D341Med (cell line): Measurements from ENCODE around the gene NPM1.
"Not testable (repeated sequence)": the region's sequence is repeated elsewhere in the genome, so short reads cannot be mapped to it uniquely, and the experiment has no call there.

Source experiments
- DNase-seq: peaks from one replicate; pipeline ENCODE4 v3.0.0; 2012; ENCODE audit warnings: low spot score

Gene NPM1, protein sequence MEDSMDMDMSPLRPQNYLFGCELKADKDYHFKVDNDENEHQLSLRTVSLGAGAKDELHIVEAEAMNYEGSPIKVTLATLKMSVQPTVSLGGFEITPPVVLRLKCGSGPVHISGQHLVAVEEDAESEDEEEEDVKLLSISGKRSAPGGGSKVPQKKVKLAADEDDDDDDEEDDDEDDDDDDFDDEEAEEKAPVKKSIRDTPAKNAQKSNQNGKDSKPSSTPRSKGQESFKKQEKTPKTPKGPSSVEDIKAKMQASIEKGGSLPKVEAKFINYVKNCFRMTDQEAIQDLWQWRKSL

DNA sequence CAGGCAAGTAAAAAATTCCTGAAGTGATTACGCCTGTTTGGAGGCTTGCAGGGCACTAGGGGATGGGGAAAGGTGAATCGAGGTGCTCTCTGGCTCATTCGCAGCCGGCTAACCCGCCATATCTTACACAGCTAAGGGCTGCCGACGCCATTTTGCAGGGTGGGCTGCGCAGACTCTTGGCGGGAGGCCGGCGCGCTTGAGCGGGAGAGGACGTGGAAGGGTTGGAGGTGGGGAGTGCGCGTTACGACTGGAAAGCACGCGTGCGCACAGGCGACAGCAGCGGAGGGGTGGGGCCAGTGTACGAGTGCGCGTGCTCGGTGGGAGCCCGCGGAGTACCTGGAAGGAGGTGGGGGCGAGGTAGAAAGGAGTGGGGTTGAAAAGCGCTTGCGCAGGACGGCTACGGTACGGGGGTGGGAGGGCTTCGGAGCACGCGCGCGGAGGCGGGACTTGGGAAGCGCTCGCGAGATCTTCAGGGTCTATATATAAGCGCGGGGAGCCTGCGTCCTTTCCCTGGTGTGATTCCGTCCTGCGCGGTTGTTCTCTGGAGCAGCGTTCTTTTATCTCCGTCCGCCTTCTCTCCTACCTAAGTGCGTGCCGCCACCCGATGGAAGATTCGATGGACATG is at the start of gene NPM1:
NPM1 (plus strand) TSS at position 505 of the 625 bp plus-strand sequence; CDS start at position 605, 100 bp downstream.
- DNase-seq, result peak; percentile 99

DNA sequence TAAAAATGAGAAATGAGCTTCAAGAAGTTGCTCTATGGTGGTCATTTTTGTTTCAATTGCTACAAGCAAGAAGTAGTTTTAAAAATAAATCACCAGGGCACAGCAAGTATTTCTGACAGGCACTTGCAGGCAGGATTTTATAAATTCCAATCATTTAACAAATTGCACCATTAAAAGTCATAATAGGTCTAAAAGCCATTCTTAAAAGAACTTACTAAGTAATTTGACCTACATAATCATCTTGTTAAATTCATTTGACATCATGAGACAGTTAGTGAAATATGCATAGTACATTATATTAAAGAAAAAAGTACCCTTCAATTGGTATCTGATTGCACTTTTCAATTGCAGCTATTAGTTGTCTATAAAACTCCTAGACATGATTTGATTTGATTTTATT is 47.6 kb upstream of the NPM1 start:
- no peak for DNase-seq

DNA sequence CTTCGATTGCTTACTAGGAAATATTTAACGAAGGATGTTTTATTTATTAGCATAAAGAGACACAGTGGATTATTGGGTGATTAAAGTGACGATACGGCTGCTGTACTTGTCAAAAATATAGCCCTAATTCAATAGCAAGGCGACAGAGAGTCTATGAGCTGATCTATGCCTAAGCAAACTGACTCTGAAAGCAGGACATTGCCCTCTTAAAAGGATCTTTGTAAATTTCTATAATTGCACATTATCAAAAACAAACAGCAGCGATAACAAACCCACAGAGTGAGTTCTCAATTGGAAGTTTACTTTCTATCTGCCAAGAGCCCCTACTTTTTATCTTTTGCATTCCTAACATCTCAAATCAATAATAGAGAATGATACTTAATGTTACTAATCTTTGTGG is 47.2 kb upstream of the NPM1 start:
- DNase-seq, result no peak

DNA sequence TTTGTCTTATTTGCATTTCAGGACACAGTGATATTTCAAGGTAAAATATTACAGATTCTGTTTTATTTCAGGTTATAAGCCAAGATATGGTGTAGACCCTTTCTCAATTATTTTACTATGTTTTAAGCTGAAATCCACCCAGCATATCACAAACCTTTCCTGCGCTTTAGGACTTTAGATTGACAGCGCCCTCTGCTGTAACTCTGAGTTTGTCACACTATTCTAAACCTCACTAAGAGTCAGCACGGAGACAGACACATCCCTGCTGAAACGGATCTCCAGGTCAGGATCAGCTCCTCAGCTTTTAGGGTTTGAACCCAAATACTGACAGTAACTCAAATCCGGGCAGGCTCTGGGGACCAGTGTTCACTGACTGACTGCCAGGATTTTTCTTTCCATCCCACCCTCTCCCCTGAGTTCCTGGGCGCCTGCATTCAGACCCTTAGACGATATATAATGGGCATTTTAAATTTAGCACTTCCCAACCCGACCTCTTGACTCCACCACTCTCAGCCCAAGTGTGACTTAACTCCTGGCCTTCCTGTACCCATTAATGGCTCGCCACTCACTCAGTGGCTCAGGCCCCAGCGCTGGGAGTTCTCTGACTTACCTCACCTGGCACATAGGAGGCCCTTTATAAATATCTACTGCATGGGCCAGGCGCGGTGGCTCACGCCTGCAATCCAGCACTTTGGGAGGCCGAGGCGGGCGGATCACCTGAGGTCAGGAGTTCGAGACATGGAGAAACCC is 45.1 kb upstream of the NPM1 start:
- peak; percentile 67 for DNase-seq

DNA sequence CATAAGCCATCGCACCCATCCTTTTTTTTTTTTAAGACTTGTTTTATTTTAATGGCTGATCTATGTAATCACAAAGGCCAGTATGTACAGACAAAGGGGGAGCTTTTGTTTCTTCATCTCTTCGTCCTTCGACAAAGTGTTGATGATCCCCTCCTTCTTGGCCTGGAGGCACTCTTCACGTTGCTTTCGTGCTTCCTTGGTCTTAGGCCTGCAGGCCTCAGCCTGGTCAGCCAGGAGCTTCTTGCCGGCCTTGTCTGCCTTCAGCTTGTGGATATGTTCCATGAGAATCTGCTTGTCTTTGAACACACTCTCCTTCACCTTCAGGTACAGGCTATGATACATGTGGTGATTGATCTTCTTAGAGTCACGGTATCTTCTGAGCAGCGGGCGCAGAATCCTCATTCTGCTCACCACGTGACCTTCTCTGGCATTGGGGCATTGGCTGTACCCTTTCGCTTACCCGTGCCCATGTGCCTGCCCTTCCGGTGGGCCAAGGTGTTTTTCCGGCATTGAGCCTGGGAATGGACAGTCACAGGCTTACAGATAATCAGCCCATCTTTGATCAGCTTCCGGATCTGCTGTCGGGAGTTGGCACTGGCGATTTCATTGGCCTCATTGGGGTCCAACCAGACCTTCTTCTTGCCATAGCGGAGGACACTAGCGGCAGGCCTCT is 42.6 kb upstream of the NPM1 start:
- no peak for DNase-seq

DNA sequence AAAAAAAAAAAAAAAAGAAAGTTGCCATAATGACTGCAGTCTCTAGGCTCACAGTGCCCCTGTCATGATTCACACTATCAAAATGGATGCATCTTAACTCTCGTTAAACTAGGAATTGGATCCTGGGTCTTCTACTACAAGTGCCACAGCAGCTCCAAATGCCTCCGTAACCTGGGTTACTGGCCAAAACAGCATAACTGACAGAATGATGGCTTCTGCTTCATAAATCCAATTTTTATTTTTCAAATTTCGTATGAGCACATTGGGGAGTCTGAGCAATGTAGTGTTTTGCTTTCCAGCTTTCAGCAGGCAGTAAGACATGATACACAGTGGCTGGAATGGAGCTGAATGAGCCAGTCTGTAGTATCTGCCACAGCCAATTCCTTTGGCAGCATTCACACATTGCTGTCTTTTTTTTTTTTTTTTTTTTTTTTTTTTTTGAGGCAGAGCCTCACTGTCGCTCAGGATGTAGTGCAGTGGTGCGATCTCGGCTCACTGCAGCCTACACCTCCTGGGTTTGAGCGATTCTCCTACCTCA is 36.0 kb upstream of the NPM1 start:
- DNase-seq, result no peak

DNA sequence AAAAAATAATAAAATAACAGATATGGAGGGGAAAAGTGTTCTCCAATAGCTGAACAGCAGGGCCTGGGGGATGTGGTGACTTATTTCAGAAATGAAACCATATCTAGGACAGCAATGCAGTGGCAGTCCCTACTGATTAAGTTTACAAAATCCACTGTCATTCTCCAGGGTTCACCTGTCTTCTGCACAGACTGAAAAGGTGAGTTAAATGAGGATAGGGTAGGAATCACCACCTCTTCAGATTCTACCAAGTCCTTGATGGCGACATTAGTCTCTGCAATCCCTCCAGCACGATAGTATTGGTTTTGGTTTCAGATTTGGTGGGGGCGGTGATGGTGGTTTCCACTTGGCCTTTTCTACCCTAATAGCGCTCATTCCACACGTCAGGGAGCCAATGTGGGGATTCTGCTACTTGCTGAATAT is 32.3 kb upstream of the NPM1 start:
- no peak for DNase-seq

DNA sequence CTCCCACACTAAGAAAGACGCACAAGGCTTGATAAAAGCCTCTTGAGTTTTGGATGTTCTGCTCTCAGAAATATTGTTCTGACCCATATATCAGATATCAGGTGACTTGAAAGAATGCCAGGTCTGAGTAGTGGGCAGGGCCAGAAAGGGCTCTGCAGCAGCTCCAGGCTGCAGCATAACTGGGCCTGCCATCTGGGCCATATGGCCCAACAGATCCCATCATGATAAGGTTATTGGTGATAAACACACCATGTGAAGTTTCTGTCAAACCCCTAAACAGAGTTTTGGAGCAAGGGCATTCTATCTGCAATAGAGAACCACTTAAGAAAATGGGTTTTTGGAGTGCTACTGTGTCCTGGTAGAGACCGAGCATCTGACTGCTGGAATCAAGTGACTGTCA is 29.8 kb upstream of the NPM1 start:
- DNase-seq, result no peak

DNA sequence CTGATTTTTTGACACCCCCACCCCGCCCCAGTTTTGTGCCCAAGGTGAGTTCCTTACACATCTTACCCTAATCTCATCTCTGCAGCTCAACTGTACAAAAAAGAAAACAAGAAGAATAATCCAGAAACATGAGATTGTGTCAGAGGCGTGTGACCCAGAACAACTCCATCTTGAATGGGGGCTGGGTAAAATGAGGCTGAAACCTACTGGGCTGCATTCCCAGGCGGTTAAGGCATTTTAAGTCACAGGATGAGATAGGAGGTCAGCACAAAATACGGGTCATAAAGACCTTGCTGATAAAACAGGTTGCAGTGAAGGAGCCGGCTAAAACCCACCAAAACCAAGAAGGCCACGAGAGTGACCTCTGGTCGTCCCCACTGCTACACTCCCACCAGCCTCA is 26.5 kb upstream of the NPM1 start:
- DNase-seq, result not testable (repeated sequence)

DNA sequence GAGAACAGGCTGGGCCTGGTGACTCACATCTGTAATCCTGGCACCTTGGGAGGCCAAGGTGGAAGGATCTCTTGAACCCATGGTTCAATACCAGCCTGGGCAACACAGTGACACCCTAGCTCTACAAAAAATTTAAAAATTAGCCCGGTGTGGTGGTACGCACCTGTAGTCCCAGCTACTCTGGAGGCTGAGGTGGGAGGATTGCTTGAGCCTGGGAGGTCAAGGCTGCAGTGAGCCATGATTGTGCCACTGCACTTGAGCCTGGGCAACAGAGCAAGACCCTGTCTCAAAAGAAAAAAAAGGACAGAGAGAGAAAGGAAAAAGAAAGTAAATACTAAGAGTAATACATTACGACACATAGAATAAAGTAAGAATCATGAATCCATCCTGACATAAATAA is 24.4 kb upstream of the NPM1 start:
- not testable (repeated sequence) for DNase-seq

DNA sequence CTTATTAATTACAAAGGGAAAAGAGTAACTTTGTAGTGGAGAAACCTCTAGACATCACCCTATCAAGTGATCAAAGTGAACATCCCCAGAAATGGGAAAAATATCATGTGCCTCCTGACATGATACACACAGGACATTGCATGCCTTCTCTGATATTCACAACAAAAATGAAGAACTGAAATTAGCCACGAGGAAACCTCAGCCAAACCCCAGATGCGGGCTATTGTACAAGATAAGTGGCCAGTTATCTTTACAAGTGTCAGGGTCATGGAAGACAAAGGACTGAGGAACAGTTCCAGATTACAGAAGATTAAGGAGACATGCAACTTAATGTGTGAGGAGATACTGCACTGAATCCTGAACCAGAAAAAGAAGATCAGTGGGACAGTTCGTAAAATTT is 23.8 kb upstream of the NPM1 start:
- no peak for DNase-seq

DNA sequence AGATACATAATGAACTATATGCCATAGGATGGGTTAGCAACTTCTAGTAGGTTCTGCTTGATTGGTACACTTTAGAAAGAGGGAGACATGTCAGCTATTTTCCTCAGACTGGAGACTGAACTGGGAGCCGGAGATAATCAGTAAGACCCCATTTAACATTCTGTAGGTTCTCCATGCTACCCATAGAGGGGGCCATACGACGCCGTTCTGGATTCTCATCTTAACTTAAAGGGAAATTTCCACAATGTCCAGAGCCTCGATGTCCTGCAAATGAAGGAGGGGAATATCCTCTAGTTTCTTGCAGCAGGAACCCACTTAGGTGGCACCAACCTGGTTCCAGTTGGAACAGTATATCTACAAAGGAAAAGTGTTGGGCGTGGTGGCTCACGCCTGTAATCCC is 22.3 kb upstream of the NPM1 start:
- no peak for DNase-seq

DNA sequence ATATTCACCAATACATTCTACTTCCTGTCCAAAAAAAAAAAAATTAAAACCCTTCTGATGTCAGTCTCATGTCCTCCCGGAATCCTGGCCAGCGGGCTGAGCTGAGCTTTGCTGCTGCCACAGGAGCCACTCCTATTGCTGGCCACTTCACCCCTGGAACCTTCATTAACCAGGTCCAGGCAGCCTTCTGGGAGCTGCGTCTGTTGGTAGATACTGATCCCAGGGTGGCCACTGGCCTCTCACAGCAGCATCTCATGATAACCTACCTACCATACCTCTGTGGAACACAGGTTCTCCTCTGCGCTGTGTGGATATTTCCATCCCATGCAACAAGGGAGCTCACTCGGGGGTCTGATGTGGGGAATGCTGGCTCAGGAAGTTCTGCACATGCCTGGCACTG is 21.0 kb upstream of the NPM1 start:
- no peak for DNase-seq

DNA sequence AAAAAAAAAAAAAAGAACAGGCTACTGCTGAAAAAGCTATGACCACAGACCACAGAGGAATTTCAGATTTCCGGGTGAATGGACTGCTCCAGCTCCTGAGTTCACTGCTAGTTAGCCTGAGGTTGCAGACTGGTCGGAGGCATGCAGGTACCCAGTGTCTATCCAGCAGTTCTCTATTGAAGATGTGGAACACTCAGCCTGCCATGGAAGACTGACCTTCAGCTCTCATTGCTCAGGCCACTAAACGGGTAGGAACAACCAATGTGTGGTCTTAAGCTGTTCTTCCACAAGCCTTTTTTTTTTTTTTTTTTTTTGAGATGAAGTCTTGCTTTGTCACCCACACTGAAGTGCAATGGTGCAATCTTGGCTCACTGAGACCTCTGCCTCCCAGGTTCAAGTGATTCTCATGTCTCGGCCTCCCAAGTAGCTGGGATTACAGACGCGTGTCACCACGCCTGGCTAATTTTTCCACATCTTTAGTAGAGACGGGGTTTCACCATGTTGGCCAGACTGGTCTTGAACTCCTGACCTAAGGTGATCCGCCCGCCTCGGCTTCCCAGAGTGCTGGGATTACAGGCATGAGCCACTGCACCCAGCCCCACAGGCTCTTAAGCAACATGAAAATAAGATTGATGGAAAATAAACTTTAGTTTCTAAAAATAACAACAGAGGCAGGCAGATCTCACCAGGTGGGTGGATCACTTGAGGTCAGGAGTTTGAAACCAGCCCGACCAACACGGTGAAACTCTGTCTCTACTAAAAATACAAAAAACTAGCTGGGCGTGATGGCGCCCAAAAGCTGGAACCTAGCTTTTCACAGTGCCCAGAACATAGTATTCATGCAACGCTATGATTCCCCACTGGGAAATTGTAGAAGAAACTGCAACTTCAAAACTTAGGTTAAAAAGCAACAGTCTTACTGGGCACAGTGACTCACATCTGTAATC is 20.0 kb upstream of the NPM1 start:
- no peak for DNase-seq

DNA sequence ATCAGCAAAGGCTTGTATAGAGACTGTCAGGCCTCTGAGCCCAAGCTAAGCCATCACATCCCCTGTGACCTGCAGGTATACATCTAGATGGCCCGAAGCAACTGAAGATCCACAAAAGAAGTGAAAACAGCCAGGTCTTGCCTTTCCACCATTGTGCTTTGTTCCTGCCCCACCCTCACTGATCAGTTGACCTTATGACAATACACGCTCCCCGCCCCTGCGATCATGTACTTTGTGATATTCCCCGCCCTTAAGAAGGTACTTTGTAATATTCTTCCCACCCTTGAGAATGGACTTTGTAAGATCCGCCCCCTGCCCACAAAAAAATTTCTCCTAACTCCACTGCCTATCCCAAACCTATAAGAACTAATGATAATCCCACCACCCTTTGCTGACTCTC is 18.6 kb upstream of the NPM1 start:
- DNase-seq, result no peak

DNA sequence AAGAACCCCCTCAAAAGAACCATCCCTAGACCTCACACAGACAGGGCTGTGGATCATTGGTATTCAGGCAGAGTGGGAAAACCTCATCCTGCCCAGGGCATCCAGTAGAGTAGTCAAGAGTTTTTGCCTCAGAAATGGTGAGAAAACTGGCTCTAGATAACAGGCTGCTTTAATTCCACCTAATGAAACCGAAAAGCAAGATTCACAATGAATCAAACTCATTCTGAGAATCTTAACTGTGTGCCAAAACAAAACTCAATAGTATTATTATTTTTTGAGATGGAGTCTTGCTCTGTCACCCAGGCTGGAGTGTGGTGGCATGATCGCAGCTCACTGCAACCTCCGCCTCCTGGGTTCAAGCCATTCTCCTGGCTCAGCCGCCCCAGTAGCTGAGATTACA is 17.8 kb upstream of the NPM1 start:
- DNase-seq, result no peak

DNA sequence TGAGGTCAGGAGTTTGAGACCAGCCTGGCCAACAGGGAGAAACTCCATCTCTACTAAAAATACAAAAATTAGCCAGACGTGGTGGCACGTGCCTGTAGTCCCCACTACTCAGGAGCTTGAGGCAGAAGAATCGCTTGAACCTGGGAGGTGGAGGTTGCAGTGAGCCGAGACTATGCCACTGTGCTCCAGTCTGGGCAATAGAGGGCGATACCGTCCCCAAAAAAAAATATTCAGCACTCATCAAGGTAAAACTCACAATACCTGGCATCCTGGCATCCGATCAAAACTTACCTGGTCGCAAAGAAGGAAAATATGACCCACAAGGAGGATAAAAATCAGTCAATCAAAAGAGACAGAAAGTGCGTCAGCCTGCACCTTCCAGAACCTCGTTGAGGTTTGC is 16.8 kb upstream of the NPM1 start:
- DNase-seq, result not testable (repeated sequence)

DNA sequence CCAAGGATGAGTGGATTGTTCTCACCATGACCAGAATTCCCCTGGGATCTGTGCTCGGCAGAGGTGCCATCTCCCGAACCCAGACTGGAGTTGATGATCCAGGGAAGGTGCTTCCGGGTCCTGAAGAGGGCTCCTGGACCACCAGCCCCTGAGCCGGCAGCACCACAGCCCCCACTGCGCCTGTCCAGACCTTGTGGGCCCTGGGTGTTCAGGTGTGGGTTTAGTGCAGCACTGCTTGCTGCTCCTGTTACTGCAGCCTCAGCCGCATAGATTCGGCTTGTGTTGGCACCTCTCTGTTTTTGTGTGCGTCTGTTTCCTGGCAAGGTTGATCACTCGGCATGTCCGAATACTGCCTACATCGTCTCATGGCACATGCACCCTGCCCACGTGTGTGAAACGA is 16.3 kb upstream of the NPM1 start:
- no peak for DNase-seq

DNA sequence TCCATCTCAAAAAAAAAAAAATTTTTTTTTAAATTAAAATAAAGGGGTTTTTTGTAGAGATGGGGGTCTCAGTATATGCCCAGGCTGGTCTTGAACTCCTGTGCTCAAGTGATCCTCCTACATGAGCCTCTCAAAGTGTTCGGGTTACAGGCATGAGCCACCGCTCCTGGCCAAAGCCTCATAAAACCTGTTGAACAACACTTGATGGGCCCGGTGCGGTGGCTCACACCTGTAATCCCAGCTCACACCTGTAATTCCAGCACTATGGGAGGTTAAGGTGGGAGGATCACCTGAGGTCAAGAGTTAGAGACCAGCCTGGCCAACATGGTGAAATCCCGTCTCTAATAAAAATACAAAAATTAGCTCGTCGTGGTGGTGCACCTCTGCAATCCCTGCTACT is 7.7 kb upstream of the NPM1 start:
- DNase-seq, result no peak

DNA sequence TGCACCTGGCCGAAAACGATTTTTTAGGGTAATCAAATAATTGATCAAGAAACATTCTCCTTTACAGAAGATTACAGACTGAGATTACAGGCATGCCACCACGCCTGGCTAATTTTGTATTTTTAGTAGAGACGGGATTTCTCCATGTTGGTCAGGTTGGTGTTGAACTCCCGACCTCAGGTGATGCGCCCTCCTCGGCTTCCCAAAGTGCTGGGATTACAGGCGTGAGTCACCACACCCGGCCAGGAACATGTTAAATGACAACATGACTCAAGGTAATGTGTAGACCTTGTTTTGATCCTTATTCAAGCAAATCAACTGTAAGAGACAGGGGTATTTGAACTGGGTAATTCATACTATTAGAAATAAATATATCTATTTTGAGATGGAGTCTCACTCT is 3.2 kb upstream of the NPM1 start:
- DNase-seq, result not testable (repeated sequence)

DNA sequence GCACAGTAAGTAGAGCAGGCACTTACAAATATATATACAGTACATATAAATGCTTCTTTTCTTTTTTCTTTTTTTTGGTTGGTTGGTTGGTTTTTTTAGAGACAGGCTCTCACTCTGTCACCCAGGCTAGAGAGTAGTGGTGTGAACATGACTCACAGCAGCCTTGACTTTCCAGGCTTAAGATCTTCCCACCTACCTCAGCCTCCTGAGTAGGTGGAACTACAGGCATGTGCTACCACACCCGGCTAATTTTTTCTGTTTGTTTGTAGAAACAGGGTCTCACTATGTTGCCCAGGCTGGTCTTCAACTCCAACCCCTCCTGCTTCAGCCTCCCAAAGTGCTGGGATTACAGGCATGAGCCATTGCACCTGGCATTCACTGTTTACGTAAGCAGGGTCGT is 2.6 kb upstream of the NPM1 start:
- DNase-seq, result not testable (repeated sequence)
